Stimulated activated CD4-positive, alpha-beta T cell treated with anti-CD3 and anti-CD28 coated beads, TNF-alpha, amount 100 ng/mL, for 1 hour (primary cell): Measurements from ENCODE around the gene NCAPG2.

Experiments used
- DNase-seq, 3 donors: peaks; one replicate each; pipeline ENCODE4 v3.0.0-alpha.2; 2020; ENCODE audit warnings: low read depth in 3 of 3, low spot score in 1 of 3

The NCAPG2 gene

GRCh38 chr7:158602905-158603772, 101.5 kb downstream of the NCAPG2 start:
- DNase-seq = no peak

GRCh38 chr7:158602041-158602440, 102.6 kb downstream of the NCAPG2 start:
- no peak for DNase-seq

GRCh38 chr7:158601090-158601489, 103.5 kb downstream of the NCAPG2 start:
- DNase-seq = no peak

- DNase-seq = no peak
Measured at GRCh38 chr7:158596745-158597144, 107.9 kb downstream of the NCAPG2 start.

- DNase-seq = no peak
Measured at GRCh38 chr7:158596309-158596708, 108.3 kb downstream of the NCAPG2 start.

- no peak for DNase-seq
Measured at GRCh38 chr7:158595068-158595467, 109.5 kb downstream of the NCAPG2 start.

- no peak for DNase-seq
Measured at GRCh38 chr7:158592541-158592940, 112.1 kb downstream of the NCAPG2 start.

GRCh38 chr7:158591944-158592343, 112.7 kb downstream of the NCAPG2 start:
- DNase-seq = no peak

- DNase-seq = no peak
Measured at GRCh38 chr7:158590181-158590530, 114.4 kb downstream of the NCAPG2 start.

GRCh38 chr7:158589653-158590052, 115.0 kb downstream of the NCAPG2 start:
- DNase-seq = no peak

- DNase-seq = no peak
Measured at GRCh38 chr7:158588878-158589442, 115.6 kb downstream of the NCAPG2 start.

GRCh38 chr7:158588085-158588877, 116.3 kb downstream of the NCAPG2 start:
- DNase-seq = no peak

GRCh38 chr7:158587162-158588084, 117.2 kb downstream of the NCAPG2 start, which contains the start of gene PTPRN2:
Gene PTPRN2, minus strand, starts transcription at chr7:158587823.
- peak; percentile 3 to 55 (median 22) for DNase-seq

- no peak for DNase-seq
Measured at GRCh38 chr7:158586499-158587161, 118.0 kb downstream of the NCAPG2 start.

- DNase-seq = no peak
Measured at GRCh38 chr7:158585721-158586498, 118.7 kb downstream of the NCAPG2 start.

GRCh38 chr7:158584407-158584806, 120.2 kb downstream of the NCAPG2 start:
- no peak for DNase-seq

- no peak for DNase-seq
Measured at GRCh38 chr7:158583810-158584209, 120.8 kb downstream of the NCAPG2 start.

- DNase-seq = no peak
Measured at GRCh38 chr7:158583143-158583542, 121.5 kb downstream of the NCAPG2 start.

- no peak for DNase-seq
Measured at GRCh38 chr7:158582089-158582456, 122.5 kb downstream of the NCAPG2 start.
